OCI-LY3 (cell line): ENCODE measurements around the gene SLC5A1.

ENCODE experiments used
- CTCF ChIP-seq: fragments of 200-600, 300-600 bp; sonication (generic); IDR thresholded peaks from 2 replicates; pipeline ENCODE4 v1.5.1; 2014; ENCODE audit warnings: antibody characterized with exemption, low read length, low read depth
- EZH2phosphoT487 ChIP-seq: fragments of 200-600 bp; shearing (Covaris generic); IDR thresholded peaks from 2 replicates; pipeline ENCODE4 v1.6.1; 2018; ENCODE audit warnings: antibody characterized with exemption, mixed run types, low read depth

DNA sequence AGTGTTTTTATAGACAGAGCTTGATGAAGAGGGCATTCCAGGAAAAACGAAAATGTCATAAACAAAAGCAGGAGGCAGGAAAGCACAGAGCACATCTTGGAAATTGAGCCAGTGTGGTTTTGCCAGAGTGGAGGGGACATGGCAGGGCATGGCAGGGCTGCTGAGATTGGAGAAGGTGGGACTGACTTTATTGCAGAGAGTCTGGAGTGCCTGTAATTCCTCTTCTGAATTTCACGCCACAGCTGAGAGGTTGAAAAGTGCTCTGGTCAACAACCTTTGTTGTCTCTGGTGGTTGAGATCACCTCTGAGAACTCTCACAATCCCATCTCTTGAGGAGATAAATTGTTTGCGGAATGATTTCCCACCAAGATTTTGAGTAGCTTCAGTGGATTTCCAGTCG lies 16.4 kb downstream of the SLC5A1 start:
- TF ChIP-seq CTCF (no peak), EZH2phosphoT487 (no peak)
